ENCODE results near the gene SF1. TPM values are rescaled to one million over a fixed set of nuclear protein-coding genes. Genes with fewer than 3 reads are reported as not detected.
"Not testable (repeated sequence)": the region's sequence is repeated elsewhere in the genome, so short reads cannot be mapped to it uniquely, and the experiment has no call there.

SF1 gene
- total and polyA plus RNA-seq, 4 donors, result 76.2 to 213 (median 147) TPM

GRCh38 chr11:64817476-64817875 lies 39.1 kb upstream of the SF1 start:
- 87 to 94% methylated on average over 3 of the region's 3 CpGs for WGBS, 2 donors

DNA sequence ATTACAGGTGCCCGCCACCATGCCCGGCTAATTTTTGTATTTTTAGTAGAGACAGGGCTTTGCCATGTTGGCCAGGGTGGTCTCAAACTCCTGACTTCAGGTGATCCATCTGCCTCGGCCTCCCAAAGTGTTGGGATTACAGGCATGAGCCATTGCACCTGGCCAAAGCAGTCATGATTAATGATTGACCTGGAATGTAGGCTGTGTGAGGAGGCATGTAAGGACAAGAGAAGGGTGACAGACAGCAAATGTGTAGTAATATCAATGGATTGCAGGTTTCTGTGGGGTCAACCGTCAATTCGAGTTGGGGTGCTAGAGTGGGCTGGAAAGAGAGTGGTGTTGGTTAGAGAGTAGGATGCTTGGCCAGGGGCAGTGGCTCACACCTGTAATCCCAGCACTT lies 37.1 kb upstream of the SF1 start:
- not testable (repeated sequence) for H3K36me3 ChIP-seq (ENCODE audit: control insufficient read depth in 4 of 4, insufficient read depth in 4 of 4, low read length in 4 of 4); ATAC-seq (ENCODE audit: insufficient read depth, low FRiP score); H3K27me3 ChIP-seq (ENCODE audit: control insufficient read depth in 3 of 3, insufficient read depth in 3 of 3, low read length in 2 of 3); H3K27ac ChIP-seq (ENCODE audit: low read depth in 1 of 2, low read length in 1 of 2); H3K9me3 ChIP-seq (ENCODE audit: control insufficient read depth in 4 of 4, insufficient read depth in 3 of 4, low read length in 3 of 4); H3K4me3 ChIP-seq; H3K9ac ChIP-seq (ENCODE audit: insufficient read depth in 1 of 2, low read length in 2 of 2); DNase-seq; H3K4me1 ChIP-seq (ENCODE audit: control insufficient read depth in 5 of 5, insufficient read depth in 5 of 5, low read length in 5 of 5)
- 86 to 91% methylated on average over 5 of the region's 5 CpGs for WGBS, 2 donors

More at GRCh38 chr11:64817476-64817875, 39.1 kb upstream of the SF1 start:
- TF ChIP-seq CTCF (IDR thresholded peaks at IDR 0.05; ENCODE audit: control extremely low read depth, extremely low read depth), result no peak
- Histone ChIP-seq H3K27ac (ENCODE audit: low read depth in 1 of 2, low read length in 1 of 2) (no peak overlapping the region), H3K27me3 (ENCODE audit: control insufficient read depth in 3 of 3, insufficient read depth in 3 of 3, low read length in 2 of 3) (no peaks in the 10 kb centered on the region), H3K4me1 (ENCODE audit: control insufficient read depth in 5 of 5, insufficient read depth in 5 of 5, low read length in 5 of 5) (no peaks in the 10 kb centered on the region), H3K36me3 (ENCODE audit: control insufficient read depth in 4 of 4, insufficient read depth in 4 of 4, low read length in 4 of 4) (no peaks in the 10 kb centered on the region), H3K9me3 (ENCODE audit: control insufficient read depth in 4 of 4, insufficient read depth in 3 of 4, low read length in 3 of 4) (peaks cover 0 to 3% (median 0%) of the 10 kb centered on the region in 4 donors), H3K9ac (ENCODE audit: insufficient read depth in 1 of 2, low read length in 2 of 2) (no peak overlapping the region), H3K4me3 (no peak overlapping the region)
- ATAC-seq (ENCODE audit: insufficient read depth, low FRiP score), result no peak
- DNase-seq, result no peak

DNA sequence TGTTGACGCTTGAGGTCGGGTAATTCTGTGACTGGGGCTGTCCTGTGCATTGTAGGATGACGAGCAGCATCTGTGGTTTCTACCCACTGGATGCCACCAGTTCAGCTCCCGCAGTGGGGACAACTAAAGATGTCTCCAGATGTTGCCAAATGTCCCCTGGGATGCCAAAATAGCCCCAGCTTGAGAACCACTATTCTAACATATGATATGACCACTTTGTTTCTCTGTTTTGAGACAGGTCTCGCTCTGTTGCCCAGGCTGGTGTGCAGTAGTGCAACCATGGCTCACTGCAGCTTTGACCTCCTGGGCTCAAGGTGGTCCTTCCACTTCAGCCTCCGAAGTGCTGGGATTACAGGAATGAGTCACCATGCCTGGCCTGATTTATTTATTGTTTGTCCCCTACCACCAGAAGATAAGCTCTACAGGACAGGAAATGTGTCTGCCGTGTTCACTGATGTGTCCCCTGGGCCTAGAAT lies 36.4 kb upstream of the SF1 start:
- no peak for ATAC-seq (ENCODE audit: insufficient read depth, low FRiP score)
- Histone ChIP-seq H3K9me3 (ENCODE audit: control insufficient read depth in 4 of 4, insufficient read depth in 3 of 4, low read length in 3 of 4) (no peaks in the 10 kb centered on the region), H3K36me3 (ENCODE audit: control insufficient read depth in 4 of 4, insufficient read depth in 4 of 4, low read length in 4 of 4) (no peaks in the 10 kb centered on the region), H3K4me3 (no peak overlapping the region), H3K27me3 (ENCODE audit: control insufficient read depth in 3 of 3, insufficient read depth in 3 of 3, low read length in 2 of 3) (no peaks in the 10 kb centered on the region), H3K9ac (ENCODE audit: insufficient read depth in 1 of 2, low read length in 2 of 2) (no peak overlapping the region), H3K27ac (ENCODE audit: low read depth in 1 of 2, low read length in 1 of 2) (no peak overlapping the region), H3K4me1 (ENCODE audit: control insufficient read depth in 5 of 5, insufficient read depth in 5 of 5, low read length in 5 of 5) (peaks cover 0 to 1% (median 0%) of the 10 kb centered on the region in 5 donors)
- TF ChIP-seq CTCF (IDR thresholded peaks at IDR 0.05; ENCODE audit: control extremely low read depth, extremely low read depth), result no peak
- WGBS, 2 donors, result 70 to 79% methylated on average over 7 of the region's 7 CpGs
- DNase-seq, result no peak

DNA sequence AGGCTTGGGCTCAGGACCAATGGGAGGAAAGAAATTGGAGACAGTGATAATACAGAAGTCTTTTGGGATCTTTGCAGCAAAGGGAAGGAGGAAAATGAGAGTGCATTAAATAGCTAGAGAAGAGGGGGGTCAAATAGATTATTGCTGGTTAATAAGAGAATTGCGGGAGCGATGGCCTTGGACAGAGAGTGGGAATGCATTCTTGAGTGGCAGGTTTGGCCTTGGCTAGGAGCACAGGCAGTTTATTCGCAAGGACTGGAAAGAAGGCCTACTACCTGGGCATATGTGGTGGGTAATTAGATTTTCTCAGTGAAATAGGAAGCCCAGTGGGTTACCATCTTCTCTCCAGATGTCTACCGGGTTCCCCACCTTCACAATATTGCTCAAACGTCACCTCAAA lies 35.5 kb upstream of the SF1 start:
- WGBS, 2 donors, result 84 to 89% methylated on average over 5 of the region's 5 CpGs
- H3K9me3 ChIP-seq (ENCODE audit: control insufficient read depth in 4 of 4, insufficient read depth in 3 of 4, low read length in 3 of 4), result no peaks in the 10 kb centered on the region
- no peaks in the 10 kb centered on the region for H3K27me3 ChIP-seq (ENCODE audit: control insufficient read depth in 3 of 3, insufficient read depth in 3 of 3, low read length in 2 of 3)
- H3K36me3 ChIP-seq (ENCODE audit: control insufficient read depth in 4 of 4, insufficient read depth in 4 of 4, low read length in 4 of 4), result no peaks in the 10 kb centered on the region
- H3K9ac ChIP-seq (ENCODE audit: insufficient read depth in 1 of 2, low read length in 2 of 2), result no peak overlapping the region
- H3K27ac ChIP-seq (ENCODE audit: low read depth in 1 of 2, low read length in 1 of 2), result no peak overlapping the region
- ATAC-seq (ENCODE audit: insufficient read depth, low FRiP score), result no peak
- TF ChIP-seq CTCF (IDR thresholded peaks at IDR 0.05; ENCODE audit: control extremely low read depth, extremely low read depth), result no peak
- DNase-seq, result no peak
- no peak overlapping the region for H3K4me3 ChIP-seq
- H3K4me1 ChIP-seq (ENCODE audit: control insufficient read depth in 5 of 5, insufficient read depth in 5 of 5, low read length in 5 of 5), result peaks cover 0 to 7% (median 6%) of the 10 kb centered on the region in 5 donors
